BE2C (cell line): ENCODE results near the gene SURF1. TPM values are rescaled to one million over a fixed set of nuclear protein-coding genes. Genes with fewer than 3 reads are reported as not detected.

Experiments used
- DNase-seq: peaks from one replicate; pipeline ENCODE4 v3.0.0-alpha.2; 2020
- H3K27me3 ChIP-seq: fragments of 250-450 bp; sonication (Bioruptor Pico); 2 replicates; pipeline ENCODE4 v1.5.1; 2020; ENCODE audit warnings: mild to moderate bottlenecking
- H3K36me3 ChIP-seq: fragments of 250-450 bp; sonication (Bioruptor Pico); 2 replicates; pipeline ENCODE4 v1.5.1; 2020; ENCODE audit warnings: mild to moderate bottlenecking
- H3K4me1 ChIP-seq: fragments of 250-450 bp; sonication (Bioruptor Pico); 2 replicates; pipeline ENCODE4 v1.5.1; 2020
- H3K4me3 ChIP-seq: 2 replicates; pipeline ENCODE4 v1.5.1; 2011; ENCODE audit warnings: low read depth, low read length
- H3K9me3 ChIP-seq: fragments of 250-450 bp; sonication (Bioruptor Pico); 2 replicates; pipeline ENCODE4 v1.5.1; 2020
- CTCF ChIP-seq: IDR thresholded peaks from 2 replicates; pipeline ENCODE4 v1.5.1; 2012; ENCODE audit warnings: mild to moderate bottlenecking, low read depth, low read length
- polyA plus RNA-seq: library from polyadenylated mRNA; unstranded; fragments of >200 nt; gene quantifications from one replicate; pipeline ENCODE4 v1.2.1, GENCODE V29; 2012; ENCODE audit warnings: low read depth, missing spikeins; ENCODE audit not compliant: insufficient read length, insufficient read depth

Gene SURF1, protein sequence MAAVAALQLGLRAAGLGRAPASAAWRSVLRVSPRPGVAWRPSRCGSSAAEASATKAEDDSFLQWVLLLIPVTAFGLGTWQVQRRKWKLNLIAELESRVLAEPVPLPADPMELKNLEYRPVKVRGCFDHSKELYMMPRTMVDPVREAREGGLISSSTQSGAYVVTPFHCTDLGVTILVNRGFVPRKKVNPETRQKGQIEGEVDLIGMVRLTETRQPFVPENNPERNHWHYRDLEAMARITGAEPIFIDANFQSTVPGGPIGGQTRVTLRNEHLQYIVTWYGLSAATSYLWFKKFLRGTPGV
- 109 TPM for polyA plus RNA-seq

DNA sequence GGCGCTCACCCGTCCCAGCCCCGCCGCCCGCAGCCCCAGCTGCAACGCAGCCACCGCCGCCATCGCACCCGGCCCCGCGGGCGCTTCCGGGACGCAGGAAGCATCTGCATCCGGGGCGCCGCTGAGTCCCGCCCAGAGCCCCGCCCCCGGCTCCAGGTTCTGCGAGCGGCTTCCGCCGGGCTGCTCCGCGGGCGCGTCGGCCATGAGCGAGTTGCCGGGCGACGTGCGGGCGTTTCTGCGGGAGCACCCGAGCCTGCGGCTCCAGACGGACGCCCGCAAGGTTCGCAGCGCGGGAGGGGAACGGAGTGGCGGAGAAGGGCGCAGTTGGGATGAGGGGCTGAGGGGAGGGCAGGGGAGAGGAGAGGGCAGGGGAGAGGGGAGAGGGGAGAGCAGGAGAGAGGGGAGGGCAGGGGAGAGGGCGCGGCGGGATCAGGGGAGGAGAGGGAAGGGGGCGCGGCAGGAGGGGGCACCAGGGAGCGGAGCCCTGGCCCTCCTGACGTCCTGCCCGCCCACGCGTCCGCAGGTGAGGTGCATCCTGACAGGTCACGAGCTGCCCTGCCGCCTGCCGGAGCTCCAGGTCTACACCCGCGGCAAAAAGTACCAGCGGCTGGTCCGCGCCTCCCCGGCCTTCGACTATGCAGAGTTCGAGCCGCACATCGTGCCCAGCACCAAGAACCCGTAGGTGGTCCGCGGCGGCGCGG, at the start of gene SURF1, which contains the start of gene SURF2:
Gene SURF1 (minus strand): TSS at position 97 of the 701 bp plus-strand sequence. CDS start 34 bp downstream, at position 63.
Gene SURF2 (plus strand): TSS at position 160 of the 701 bp plus-strand sequence. CDS start 43 bp downstream, at position 203.
- TF ChIP-seq CTCF: no peak
- peak; percentile 96 for DNase-seq
- Histone ChIP-seq H3K4me1 (peaks cover 12% of the 10 kb centered on the region), H3K27me3 (no peaks in the 10 kb centered on the region), H3K9me3 (no peaks in the 10 kb centered on the region), H3K4me3 (peak within 1 kb of the TSS; percentile 92), H3K36me3 (peaks cover 48% of the 10 kb centered on the region)

- no peak overlapping the region for H3K4me3 ChIP-seq
- no peaks in the 10 kb centered on the region for H3K27me3 ChIP-seq
- DNase-seq: no peak
- peaks cover 43% of the 10 kb centered on the region for H3K36me3 ChIP-seq
- H3K9me3 ChIP-seq: no peaks in the 10 kb centered on the region
- no peak for TF ChIP-seq CTCF
- H3K4me1 ChIP-seq: no peaks in the 10 kb centered on the region
Measured at GRCh38 chr9:133405508-133406438, 49.5 kb upstream of the SURF1 start.

DNA sequence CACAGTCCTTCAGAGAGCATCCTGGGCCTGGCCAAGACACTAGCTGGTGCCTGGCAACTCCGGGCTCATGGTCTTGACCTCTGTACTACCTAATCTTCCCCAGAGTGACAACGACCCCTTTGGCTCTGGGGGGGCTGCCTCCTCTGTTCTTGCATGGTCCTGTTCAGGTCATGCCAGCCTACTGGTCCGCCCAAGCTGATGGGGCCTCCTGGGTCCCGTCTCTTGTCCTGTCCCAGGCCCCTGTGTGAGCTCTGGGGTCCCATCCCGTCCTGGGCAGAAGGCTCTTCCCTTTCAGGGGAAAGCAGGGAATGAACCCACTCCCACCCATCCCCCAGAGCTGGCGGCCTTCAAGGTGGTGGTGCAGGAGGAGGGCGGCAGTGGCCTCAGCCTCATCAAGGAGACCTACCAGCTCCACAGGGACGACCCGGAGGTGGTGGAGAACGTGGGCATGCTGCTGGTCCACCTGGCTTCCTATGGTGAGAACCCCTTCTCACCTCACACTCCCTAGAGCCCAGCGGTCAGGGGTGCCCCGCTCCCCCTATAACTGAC, 48.2 kb upstream of the SURF1 start:
- no peak overlapping the region for H3K4me3 ChIP-seq
- no peaks in the 10 kb centered on the region for H3K9me3 ChIP-seq
- H3K4me1 ChIP-seq: no peaks in the 10 kb centered on the region
- no peak for TF ChIP-seq CTCF
- no peaks in the 10 kb centered on the region for H3K27me3 ChIP-seq
- no peak for DNase-seq
- peaks cover 34% of the 10 kb centered on the region for H3K36me3 ChIP-seq

GRCh38 chr9:133403766-133404453, 47.6 kb upstream of the SURF1 start:
- Histone ChIP-seq H3K36me3 (peaks cover 29% of the 10 kb centered on the region), H3K9me3 (no peaks in the 10 kb centered on the region), H3K4me1 (no peaks in the 10 kb centered on the region), H3K4me3 (no peak overlapping the region), H3K27me3 (no peaks in the 10 kb centered on the region)
- TF ChIP-seq CTCF: peak; percentile 62
- DNase-seq: peak; percentile 54

DNA sequence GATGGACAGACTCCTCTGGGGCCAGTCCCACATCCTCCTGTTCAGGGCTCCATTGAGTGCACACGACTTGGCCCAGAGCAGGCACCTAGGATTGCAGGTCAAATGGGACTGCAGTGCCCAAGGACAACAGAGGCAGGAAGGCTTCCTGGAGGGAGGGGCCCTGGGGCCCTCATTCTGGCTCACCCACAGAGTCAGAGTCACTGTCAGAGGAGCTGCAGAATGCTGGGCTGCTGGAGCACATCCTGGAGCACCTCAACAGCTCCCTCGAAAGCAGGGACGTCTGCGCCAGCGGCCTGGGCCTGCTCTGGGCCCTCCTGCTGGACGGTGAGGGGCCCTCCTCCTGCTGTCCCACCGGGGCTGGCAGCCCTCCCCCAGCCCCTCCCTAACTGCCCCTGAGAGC, 46.4 kb upstream of the SURF1 start:
- TF ChIP-seq CTCF: no peak
- no peaks in the 10 kb centered on the region for H3K27me3 ChIP-seq
- DNase-seq: no peak
- H3K4me1 ChIP-seq: no peaks in the 10 kb centered on the region
- H3K4me3 ChIP-seq: no peak overlapping the region
- H3K9me3 ChIP-seq: no peaks in the 10 kb centered on the region
- H3K36me3 ChIP-seq: peaks cover 29% of the 10 kb centered on the region
